Prostate gland (tissue), 2 donors: ENCODE data around the gene ECE2. TPM values are rescaled to one million over a fixed set of nuclear protein-coding genes. Genes with fewer than 3 reads are reported as not detected.

Experiments used
- DNase-seq: peaks from one replicate; pipeline ENCODE4 v3.0.0-alpha.2; 2019; ENCODE audit warnings: low spot score
- H3K27ac ChIP-seq, 2 donors: fragments of 200-600 bp; sonication (generic); 2 replicates each; pipeline ENCODE4 v1.5.1; 2017 to 2019
- H3K27me3 ChIP-seq: fragments of 200-600 bp; sonication (generic); replicated peaks from 2 replicates; pipeline ENCODE4 v1.5.1; 2019; ENCODE audit not compliant: insufficient read depth
- H3K36me3 ChIP-seq, 2 donors: fragments of 200-600 bp; sonication (generic); 1 replicate in 1 of 2; 2 replicates in 1 of 2; pipeline versions ENCODE4 v1.5.1 to v1.8.1; 2017 to 2019
- H3K4me1 ChIP-seq: fragments of 200-600 bp; sonication (generic); replicated peaks from 2 replicates; pipeline ENCODE4 v1.5.1; 2019
- H3K4me3 ChIP-seq, 2 donors: fragments of 200-600 bp; sonication (generic); 2 replicates each; pipeline ENCODE4 v1.5.1; 2017 to 2019
- H3K9me3 ChIP-seq: fragments of 200-600 bp; sonication (generic); 2 replicates; pipeline ENCODE4 v1.5.1; 2017
- CTCF ChIP-seq, 4 experiments: fragments of 200-600 bp in 2 of 4; fragments of 450-650 bp in 2 of 4; sonication (generic) in 2 of 4; IDR thresholded peaks; 1 replicate in 3 of 4; 2 replicates in 1 of 4; pipeline ENCODE4 v1.5.1; 2016 to 2019; ENCODE audit warnings: antibody characterized with exemption in 4 of 4, mild to moderate bottlenecking in 2 of 4, moderate library complexity in 2 of 4
- POLR2A ChIP-seq: fragments of 450-650 bp; IDR thresholded peaks from one replicate; pipeline ENCODE4 v1.6.1; 2016; ENCODE audit warnings: antibody characterized with exemption, mild to moderate bottlenecking
- POLR2AphosphoS5 ChIP-seq: sonication (generic); formaldehyde crosslinking; IDR thresholded peaks from one replicate; pipeline ENCODE4 v1.6.1; 2017; ENCODE audit warnings: antibody characterized with exemption
- WGBS: methylation state at CpG from one replicate; pipeline ENCODE4 v1.1.5; 2018; 5-methylcytosine and 5-hydroxymethylcytosine counted together
- intact Hi-C: fragments of 100-400 bp; cut with DNase I; formaldehyde crosslinking; loops from one replicate; pipeline ENCODE4 v1.14.2; 2022
- microRNA counts, 2 donors: library from miRNA; unstranded; fragments of <30 nt; microRNA quantifications; one replicate each; lab custom pipeline; 2016 to 2017
- microRNA-seq: library from miRNA; unstranded; fragments of <30 nt; microRNA quantifications from one replicate; pipeline ENCODE4, GENCODE V29; 2016
- small RNA-seq, 2 donors: library from RNA; depleted of rRNA; stranded (forward); fragments of <200 nt; gene quantifications; one replicate each; pipeline ENCODE3, GENCODE V24; 2016
- total RNA-seq, 2 donors: library from RNA; depleted of rRNA; stranded (reverse); fragments of >200 nt; gene quantifications; one replicate each; pipeline ENCODE4 v1.1.0, GENCODE V29; 2016

ECE2 gene
- total RNA-seq, 2 donors from 2014 or later, result 0.57 TPM; not detected in 1

GRCh38 chr3:184341925-184342324, 66.1 kb downstream of the ECE2 start:
- Histone ChIP-seq H3K27me3 (no peaks in the 10 kb centered on the region), H3K4me1 (peaks cover 9% of the 10 kb centered on the region), H3K27ac (no peak overlapping the region), H3K9me3 (no peaks in the 10 kb centered on the region), H3K36me3 (no peaks in the 10 kb centered on the region), H3K4me3 (no peak overlapping the region)
- TF ChIP-seq POLR2AphosphoS5 (no peak), CTCF (IDR thresholded peaks at IDR 0.05) (no peak), POLR2A (no peak)
- DNase-seq, result no peak
- intact Hi-C loops, result no loop called here
- 77% methylated on average over 7 of the region's 7 CpGs for WGBS

MicroRNAs within 50 kb of the gene (microRNA counts, 767-probe panel; counts per million panel counts)
- microRNA hsa-miR-1224-3p (lab: Ali Mortazavi, UCI) (0 to 431 counts per million in 2 donors), microRNA hsa-miR-1224-5p (lab: Ali Mortazavi, UCI) (431 to 1,274 counts per million in 2 donors)

Small RNAs within 50 kb of the gene (microRNA-seq; reads per million reads assigned to microRNA genes)
- gene MIR1224, result 3.4 reads per million, percentile 38 among the genes with 10 or more reads in this experiment

Small RNAs within 50 kb of the gene (small RNA-seq; reads per million reads assigned to genes)
- gene MIR1224, result 0.19 to 1.2 reads per million in 2 donors
- gene SNORD66, result 1,176 to 2,272 reads per million in 2 donors

Other genes starting within 250 kb of the ECE2 start
- not detected for gene HTR3D, start 244.3 kb upstream of the ECE2 start, total RNA-seq
- under 1 TPM in 1 of 2 donors, not detected in 1; 0.50 TPM for gene HTR3C, start 223.0 kb upstream of the ECE2 start, total RNA-seq
- not detected for gene HTR3E, start 179.0 kb upstream of the ECE2 start, total RNA-seq
- 10 to 100 TPM; 54.9 to 61.5 TPM for gene EIF2B5, start 140.7 kb upstream of the ECE2 start, total RNA-seq
- 10 to 100 TPM; 61.7 to 95.1 TPM for gene DVL3, start 120.6 kb upstream of the ECE2 start, total RNA-seq
- 100 to 1,000 TPM; 183 to 307 TPM for gene AP2M1, start 101.2 kb upstream of the ECE2 start, total RNA-seq
- gene ABCF3, start 89.8 kb upstream of the ECE2 start, total RNA-seq, result 100 to 1,000 TPM in 1 of 2 donors, 10 to 100 TPM in 1; 62.9 to 103 TPM
- gene VWA5B2, start 46.4 kb upstream of the ECE2 start, total RNA-seq, result 1 to 10 TPM in 1 of 2 donors, under 1 TPM in 1; 0.46 to 7.8 TPM
- gene ALG3, start 27.1 kb upstream of the ECE2 start, total RNA-seq, result 10 to 100 TPM; 78.4 to 79.4 TPM
- gene EEF1AKMT4, start 26.4 kb upstream of the ECE2 start, total RNA-seq, result 1 to 10 TPM; 6.1 TPM
- gene CAMK2N2, start 14.5 kb upstream of the ECE2 start, total RNA-seq, result under 1 TPM in 1 of 2 donors, not detected in 1; 0.82 TPM
- 100 to 1,000 TPM; 230 to 272 TPM for gene PSMD2, start 23.2 kb downstream of the ECE2 start, total RNA-seq
- 100 to 1,000 TPM; 331 to 370 TPM for gene EIF4G1, start 38.6 kb downstream of the ECE2 start, total RNA-seq
- 10 to 100 TPM; 22.0 to 71.0 TPM for gene FAM131A, start 61.6 kb downstream of the ECE2 start, total RNA-seq
- 10 to 100 TPM in 1 of 2 donors, 1 to 10 TPM in 1; 4.9 to 47.5 TPM for gene CLCN2, start 85.6 kb downstream of the ECE2 start, total RNA-seq
- 10 to 100 TPM; 62.7 to 89.2 TPM for gene POLR2H, start 85.7 kb downstream of the ECE2 start, total RNA-seq
- not detected for gene THPO, start 102.2 kb downstream of the ECE2 start, total RNA-seq
- gene CHRD, start 104.0 kb downstream of the ECE2 start, total RNA-seq, result 1 to 10 TPM; 2.5 to 8.0 TPM